K562 (cell line): ENCODE results near the gene CLTC. TPM values are rescaled to one million over a fixed set of nuclear protein-coding genes. Genes with fewer than 3 reads are reported as not detected.

Experiments used
- ARNT ChIP-seq, 2 experiments: fragments of 450-650 bp; IDR thresholded peaks; 2 replicates each; pipeline ENCODE4 v1.6.1; 2016; ENCODE audit warnings: mild to moderate bottlenecking in 1 of 2
- BMI1 ChIP-seq: fragments of 150-350 bp; IDR thresholded peaks from 2 replicates; pipeline ENCODE4 v1.6.1; 2014; ENCODE audit warnings: low read length
- CHD2 ChIP-seq: IDR thresholded peaks from 2 replicates; pipeline ENCODE4 v1.6.1; 2011; ENCODE audit warnings: low read depth, low read length
- E2F6 ChIP-seq, 2 experiments: IDR thresholded peaks; 2 replicates each; pipeline ENCODE4 v1.6.1; 2011; ENCODE audit warnings: borderline replicate concordance in 1 of 2, control low read depth in 1 of 2, low read depth in 1 of 2, low read length in 1 of 2, mild to moderate bottlenecking in 1 of 2, mixed read lengths in 1 of 2, moderate library complexity in 1 of 2; ENCODE audit not compliant: insufficient read depth in 1 of 2, insufficient read length in 1 of 2, poor library complexity in 1 of 2, severe bottlenecking in 1 of 2; ENCODE audit errors: extremely low read depth in 1 of 2
- FOXO4 ChIP-seq: fragments of 450-650 bp; formaldehyde crosslinking; IDR thresholded peaks from 2 replicates; pipeline ENCODE4 v1.4.0; 2020; ENCODE audit warnings: mild to moderate bottlenecking, moderate library complexity
- GABPB1 ChIP-seq: sonication (generic); formaldehyde crosslinking; IDR thresholded peaks from 2 replicates; pipeline ENCODE4 v1.8.0; 2022; ENCODE audit warnings: mild to moderate bottlenecking, missing genetic modification reagents
- NCOA1 ChIP-seq: fragments of 450-650 bp; IDR thresholded peaks from 2 replicates; pipeline ENCODE4 v1.6.1; 2016; ENCODE audit warnings: low read depth
- SAFB ChIP-seq: fragments of 200-400 bp; formaldehyde crosslinking; IDR thresholded peaks from 2 replicates; pipeline ENCODE4 v1.6.1; 2017; ENCODE audit warnings: low read depth, low read length, borderline replicate concordance
- STAT5B ChIP-seq: fragments of 250-450 bp; sonication (Bioruptor Pico); IDR thresholded peaks from 2 replicates; pipeline ENCODE4 v1.8.0; 2021; ENCODE audit warnings: mild to moderate bottlenecking, inconsistent platforms
- TFAM ChIP-seq: fragments of 250-450 bp; sonication (Bioruptor Pico); conservative IDR thresholded peaks from 2 replicates; pipeline ENCODE4 v1.5.0; 2021; ENCODE audit warnings: mild to moderate bottlenecking, moderate library complexity
- THRAP3 ChIP-seq: fragments of 450-650 bp; IDR thresholded peaks from 2 replicates; pipeline ENCODE4 v1.6.1; 2016; ENCODE audit warnings: mild to moderate bottlenecking, inconsistent platforms, borderline replicate concordance
- ZNF507 ChIP-seq: conservative IDR thresholded peaks from 2 replicates; pipeline ENCODE4 v1.6.1; 2017; ENCODE audit warnings: missing genetic modification characterization, missing compliant biosample characterization
- polyA plus RNA-seq, 8 experiments: library from polyadenylated mRNA; depleted of rRNA in 4 of 8; stranded (reverse) in 5 of 8; unstranded in 3 of 8; fragments of >200 nt; fragmentation: Nextera tagmentation in 2 of 8; fragmentation: Illumina TruSeq in 1 of 8; extraction: Ambion mirVana in 2 of 8; extraction: Trizol in 1 of 8; gene quantifications; 2 replicates each; pipeline versions ENCODE4 v1.2.1 to v1.2.3, GENCODE V29; 2011 to 2014; ENCODE audit warnings: inconsistent platforms in 1 of 8, missing spikeins in 1 of 8
- total RNA-seq, 7 experiments: library from RNA; depleted of rRNA in 6 of 7; stranded (reverse); fragments of >200 nt in 6 of 7; fragmentation: Illumina TruSeq in 2 of 7; extraction: Trizol in 2 of 7; gene quantifications; 2 replicates each; pipeline versions ENCODE4 v1.2.1 to v1.2.3, GENCODE V29; 2011 to 2021; ENCODE audit warnings: low replicate concordance in 1 of 7
- TF ChIP-seq, protein P1 (sequence below): IDR thresholded peaks from 3 replicates; pipeline ENCODE4 v1.6.1; 2011; ENCODE audit warnings: borderline replicate concordance, mild to moderate bottlenecking; ENCODE audit not compliant: insufficient read length, insufficient read depth
- TF ChIP-seq, protein P2 (sequence below): fragments of 150-350 bp; IDR thresholded peaks from 2 replicates; pipeline ENCODE4 v1.6.1; 2014; ENCODE audit warnings: low read depth, mild to moderate bottlenecking, low read length, borderline replicate concordance
- TF ChIP-seq, protein P3 (sequence below): fragments of 250-450 bp; sonication (Bioruptor Pico); IDR thresholded peaks from 2 replicates; pipeline ENCODE4 v1.5.0; 2021
- TF ChIP-seq, protein P4 (sequence below): fragments of 250-450 bp; sonication (Bioruptor Pico); IDR thresholded peaks from 2 replicates; pipeline ENCODE4 v1.4.0; 2020; ENCODE audit warnings: mild to moderate bottlenecking, moderate library complexity, borderline replicate concordance

The CLTC gene
- total and polyA plus RNA-seq, 9 of the 15 experiments (the other 6 are each of a cell fraction or from before 2014, with no cell fraction given): 115 to 267 (median 174) TPM

DNA sequence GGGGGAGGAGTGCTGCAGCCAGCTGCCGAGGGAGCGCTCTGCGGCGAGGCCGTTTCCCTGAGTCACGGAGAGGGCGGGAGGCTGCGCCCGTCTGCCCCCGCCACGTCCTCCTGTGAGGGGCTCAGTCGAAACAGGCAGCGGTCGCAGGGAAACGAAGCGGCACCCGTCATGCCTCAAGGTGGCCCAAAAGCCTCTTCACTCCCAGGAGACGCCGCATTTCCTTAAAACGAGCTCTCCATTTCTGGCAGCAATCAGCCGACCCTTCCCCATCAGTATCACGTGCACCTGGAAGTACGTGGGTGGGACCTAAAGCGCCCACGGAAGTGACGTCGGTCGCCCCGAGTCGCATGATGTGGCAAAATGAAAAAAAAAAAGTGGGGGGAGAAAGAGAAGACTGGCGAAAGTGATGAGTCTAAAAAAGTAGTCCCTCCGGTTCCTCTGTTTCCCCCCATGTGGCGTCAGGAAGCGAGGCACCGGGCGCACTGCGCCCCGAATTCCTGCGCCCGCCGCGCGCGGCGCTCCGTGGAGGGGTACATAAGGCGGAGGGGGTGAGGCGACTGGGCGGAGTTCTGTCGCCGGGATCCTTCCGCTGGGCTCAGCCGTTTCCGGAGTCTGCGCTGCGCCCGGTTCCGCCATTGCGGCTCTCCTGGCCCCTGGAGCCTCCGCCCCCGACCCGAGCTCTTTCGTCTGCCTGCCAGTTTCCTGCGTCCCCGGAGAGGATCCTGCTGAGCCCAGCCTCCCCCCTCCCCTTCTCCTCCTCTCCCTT lies at the start of gene CLTC (continued):
- TF ChIP-seq THRAP3: no peak
- TF ChIP-seq ARNT (IDR thresholded peaks at IDR 0.05): peak; percentile 66 to 75; a peak in 2 of 4 replicates
- TF ChIP-seq, protein P1, sequence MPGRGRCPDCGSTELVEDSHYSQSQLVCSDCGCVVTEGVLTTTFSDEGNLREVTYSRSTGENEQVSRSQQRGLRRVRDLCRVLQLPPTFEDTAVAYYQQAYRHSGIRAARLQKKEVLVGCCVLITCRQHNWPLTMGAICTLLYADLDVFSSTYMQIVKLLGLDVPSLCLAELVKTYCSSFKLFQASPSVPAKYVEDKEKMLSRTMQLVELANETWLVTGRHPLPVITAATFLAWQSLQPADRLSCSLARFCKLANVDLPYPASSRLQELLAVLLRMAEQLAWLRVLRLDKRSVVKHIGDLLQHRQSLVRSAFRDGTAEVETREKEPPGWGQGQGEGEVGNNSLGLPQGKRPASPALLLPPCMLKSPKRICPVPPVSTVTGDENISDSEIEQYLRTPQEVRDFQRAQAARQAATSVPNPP: no peak
- TF ChIP-seq, protein P2, sequence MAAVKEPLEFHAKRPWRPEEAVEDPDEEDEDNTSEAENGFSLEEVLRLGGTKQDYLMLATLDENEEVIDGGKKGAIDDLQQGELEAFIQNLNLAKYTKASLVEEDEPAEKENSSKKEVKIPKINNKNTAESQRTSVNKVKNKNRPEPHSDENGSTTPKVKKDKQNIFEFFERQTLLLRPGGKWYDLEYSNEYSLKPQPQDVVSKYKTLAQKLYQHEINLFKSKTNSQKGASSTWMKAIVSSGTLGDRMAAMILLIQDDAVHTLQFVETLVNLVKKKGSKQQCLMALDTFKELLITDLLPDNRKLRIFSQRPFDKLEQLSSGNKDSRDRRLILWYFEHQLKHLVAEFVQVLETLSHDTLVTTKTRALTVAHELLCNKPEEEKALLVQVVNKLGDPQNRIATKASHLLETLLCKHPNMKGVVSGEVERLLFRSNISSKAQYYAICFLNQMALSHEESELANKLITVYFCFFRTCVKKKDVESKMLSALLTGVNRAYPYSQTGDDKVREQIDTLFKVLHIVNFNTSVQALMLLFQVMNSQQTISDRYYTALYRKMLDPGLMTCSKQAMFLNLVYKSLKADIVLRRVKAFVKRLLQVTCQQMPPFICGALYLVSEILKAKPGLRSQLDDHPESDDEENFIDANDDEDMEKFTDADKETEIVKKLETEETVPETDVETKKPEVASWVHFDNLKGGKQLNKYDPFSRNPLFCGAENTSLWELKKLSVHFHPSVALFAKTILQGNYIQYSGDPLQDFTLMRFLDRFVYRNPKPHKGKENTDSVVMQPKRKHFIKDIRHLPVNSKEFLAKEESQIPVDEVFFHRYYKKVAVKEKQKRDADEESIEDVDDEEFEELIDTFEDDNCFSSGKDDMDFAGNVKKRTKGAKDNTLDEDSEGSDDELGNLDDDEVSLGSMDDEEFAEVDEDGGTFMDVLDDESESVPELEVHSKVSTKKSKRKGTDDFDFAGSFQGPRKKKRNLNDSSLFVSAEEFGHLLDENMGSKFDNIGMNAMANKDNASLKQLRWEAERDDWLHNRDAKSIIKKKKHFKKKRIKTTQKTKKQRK: no peak
- peak; percentile 63; the same call in 1 of the 2 replicates for TF ChIP-seq NCOA1
- TF ChIP-seq, protein P3, sequence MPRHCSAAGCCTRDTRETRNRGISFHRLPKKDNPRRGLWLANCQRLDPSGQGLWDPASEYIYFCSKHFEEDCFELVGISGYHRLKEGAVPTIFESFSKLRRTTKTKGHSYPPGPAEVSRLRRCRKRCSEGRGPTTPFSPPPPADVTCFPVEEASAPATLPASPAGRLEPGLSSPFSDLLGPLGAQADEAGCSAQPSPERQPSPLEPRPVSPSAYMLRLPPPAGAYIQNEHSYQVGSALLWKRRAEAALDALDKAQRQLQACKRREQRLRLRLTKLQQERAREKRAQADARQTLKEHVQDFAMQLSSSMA (CRISPR knock-in tag): 0 out of 2 replicates have a peak, but pooled peaks have one; percentile 15
- peak; percentile 95 for TF ChIP-seq GABPB1
- TF ChIP-seq SAFB: no peak
- TF ChIP-seq, protein P4, sequence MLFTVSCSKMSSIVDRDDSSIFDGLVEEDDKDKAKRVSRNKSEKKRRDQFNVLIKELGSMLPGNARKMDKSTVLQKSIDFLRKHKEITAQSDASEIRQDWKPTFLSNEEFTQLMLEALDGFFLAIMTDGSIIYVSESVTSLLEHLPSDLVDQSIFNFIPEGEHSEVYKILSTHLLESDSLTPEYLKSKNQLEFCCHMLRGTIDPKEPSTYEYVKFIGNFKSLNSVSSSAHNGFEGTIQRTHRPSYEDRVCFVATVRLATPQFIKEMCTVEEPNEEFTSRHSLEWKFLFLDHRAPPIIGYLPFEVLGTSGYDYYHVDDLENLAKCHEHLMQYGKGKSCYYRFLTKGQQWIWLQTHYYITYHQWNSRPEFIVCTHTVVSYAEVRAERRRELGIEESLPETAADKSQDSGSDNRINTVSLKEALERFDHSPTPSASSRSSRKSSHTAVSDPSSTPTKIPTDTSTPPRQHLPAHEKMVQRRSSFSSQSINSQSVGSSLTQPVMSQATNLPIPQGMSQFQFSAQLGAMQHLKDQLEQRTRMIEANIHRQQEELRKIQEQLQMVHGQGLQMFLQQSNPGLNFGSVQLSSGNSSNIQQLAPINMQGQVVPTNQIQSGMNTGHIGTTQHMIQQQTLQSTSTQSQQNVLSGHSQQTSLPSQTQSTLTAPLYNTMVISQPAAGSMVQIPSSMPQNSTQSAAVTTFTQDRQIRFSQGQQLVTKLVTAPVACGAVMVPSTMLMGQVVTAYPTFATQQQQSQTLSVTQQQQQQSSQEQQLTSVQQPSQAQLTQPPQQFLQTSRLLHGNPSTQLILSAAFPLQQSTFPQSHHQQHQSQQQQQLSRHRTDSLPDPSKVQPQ (CRISPR knock-in tag): no peak
- no peak for TF ChIP-seq TFAM
- TF ChIP-seq E2F6 (IDR thresholded peaks at IDR 0.05; ENCODE audit: borderline replicate concordance in 1 of 2, extremely low read depth in 1 of 2, insufficient read depth in 1 of 2, insufficient read length in 1 of 2, low read depth in 1 of 2, low read length in 1 of 2, poor library complexity in 1 of 2, severe bottlenecking in 1 of 2): peak; percentile 50 to 81
- TF ChIP-seq CHD2: peak; percentile 94
- TF ChIP-seq BMI1: no peak
- no peak for TF ChIP-seq STAT5B (CRISPR knock-in tag)
- no peak for TF ChIP-seq ZNF507 (tag)
- TF ChIP-seq FOXO4 (CRISPR knock-in tag): no peak
